Adrenal gland (tissue), 5 donors: ENCODE measurements around the gene SH3BP4.

Source experiments
- POLR2A ChIP-seq, 2 donors: fragments of 450-650 bp; IDR thresholded peaks; one replicate each; pipeline ENCODE4 v1.6.1; 2017; ENCODE audit warnings: antibody characterized with exemption in 2 of 2, mild to moderate bottlenecking in 2 of 2, moderate library complexity in 1 of 2
- TF ChIP-seq, protein P1 (sequence below), 6 experiments: fragments of 450-650 bp in 4 of 6; fragments of 200-600 bp in 2 of 6; sonication (generic) in 1 of 6; IDR thresholded peaks; 1 replicate in 5 of 6; 2 replicates in 1 of 6; pipeline versions ENCODE4 v1.5.1 to v1.8.0; 2016 to 2021; ENCODE audit warnings: antibody characterized with exemption in 6 of 6, mild to moderate bottlenecking in 2 of 6, moderate library complexity in 1 of 6
- donor health status: DM: no; HTN: no; CAD: no.

DNA sequence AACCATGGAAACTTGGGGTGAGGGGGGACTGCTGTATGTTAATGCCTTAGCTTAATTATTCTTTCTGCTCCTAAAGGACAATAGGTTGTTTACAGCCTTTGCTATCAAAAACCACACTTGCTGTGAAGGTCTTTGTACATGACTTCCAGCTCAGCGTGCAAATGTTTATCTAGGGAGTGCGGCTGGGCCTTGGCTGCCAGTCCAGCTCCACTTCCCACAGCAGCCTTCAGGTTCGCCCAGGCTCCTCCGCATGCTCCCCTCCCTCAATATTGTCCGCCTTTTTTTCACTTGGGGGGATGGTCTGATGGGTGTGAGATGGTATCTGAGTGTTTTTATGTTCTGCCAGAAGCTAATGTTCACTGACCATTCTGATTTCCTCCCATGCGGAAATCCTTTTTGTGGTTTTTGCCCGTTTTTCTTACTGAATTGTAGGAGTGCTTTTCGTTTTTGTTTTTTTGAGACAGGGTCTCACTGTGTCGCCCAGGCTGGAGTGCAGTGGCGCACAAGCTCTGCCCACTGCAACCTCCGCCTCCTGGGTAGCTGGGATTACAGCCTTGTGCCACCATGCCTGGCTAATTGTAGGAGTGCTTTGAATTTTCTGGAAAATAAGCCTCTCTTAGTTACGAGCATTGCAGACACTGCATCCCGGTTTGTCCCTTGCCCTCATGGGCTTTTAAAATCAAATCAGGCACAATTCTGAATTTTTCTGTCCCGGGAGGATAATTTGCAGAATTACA, 28.8 kb downstream of the SH3BP4 start:
- no peak for TF ChIP-seq POLR2A (IDR thresholded peaks at IDR 0.05)
- TF ChIP-seq, protein P1, sequence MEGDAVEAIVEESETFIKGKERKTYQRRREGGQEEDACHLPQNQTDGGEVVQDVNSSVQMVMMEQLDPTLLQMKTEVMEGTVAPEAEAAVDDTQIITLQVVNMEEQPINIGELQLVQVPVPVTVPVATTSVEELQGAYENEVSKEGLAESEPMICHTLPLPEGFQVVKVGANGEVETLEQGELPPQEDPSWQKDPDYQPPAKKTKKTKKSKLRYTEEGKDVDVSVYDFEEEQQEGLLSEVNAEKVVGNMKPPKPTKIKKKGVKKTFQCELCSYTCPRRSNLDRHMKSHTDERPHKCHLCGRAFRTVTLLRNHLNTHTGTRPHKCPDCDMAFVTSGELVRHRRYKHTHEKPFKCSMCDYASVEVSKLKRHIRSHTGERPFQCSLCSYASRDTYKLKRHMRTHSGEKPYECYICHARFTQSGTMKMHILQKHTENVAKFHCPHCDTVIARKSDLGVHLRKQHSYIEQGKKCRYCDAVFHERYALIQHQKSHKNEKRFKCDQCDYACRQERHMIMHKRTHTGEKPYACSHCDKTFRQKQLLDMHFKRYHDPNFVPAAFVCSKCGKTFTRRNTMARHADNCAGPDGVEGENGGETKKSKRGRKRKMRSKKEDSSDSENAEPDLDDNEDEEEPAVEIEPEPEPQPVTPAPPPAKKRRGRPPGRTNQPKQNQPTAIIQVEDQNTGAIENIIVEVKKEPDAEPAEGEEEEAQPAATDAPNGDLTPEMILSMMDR (IDR thresholded peaks at IDR 0.05): no peak
